H54 (cell line): ENCODE measurements around the gene MRPL54.

ENCODE experiments used
- DNase-seq: peaks from one replicate; pipeline ENCODE4 v3.0.0; 2011; ENCODE audit warnings: low spot score, mixed read lengths; ENCODE audit not compliant: insufficient read length
- FAIRE-seq: peaks from 3 replicates; lab custom pipeline; 2011; peaks lifted over from hg19 to GRCh38; lab: Jason Lieb, UNC
- POLR2A ChIP-seq: IDR thresholded peaks from 2 replicates; pipeline ENCODE4 v1.6.1; 2011; ENCODE audit warnings: low read depth, mild to moderate bottlenecking, low read length

The MRPL54 gene

DNA sequence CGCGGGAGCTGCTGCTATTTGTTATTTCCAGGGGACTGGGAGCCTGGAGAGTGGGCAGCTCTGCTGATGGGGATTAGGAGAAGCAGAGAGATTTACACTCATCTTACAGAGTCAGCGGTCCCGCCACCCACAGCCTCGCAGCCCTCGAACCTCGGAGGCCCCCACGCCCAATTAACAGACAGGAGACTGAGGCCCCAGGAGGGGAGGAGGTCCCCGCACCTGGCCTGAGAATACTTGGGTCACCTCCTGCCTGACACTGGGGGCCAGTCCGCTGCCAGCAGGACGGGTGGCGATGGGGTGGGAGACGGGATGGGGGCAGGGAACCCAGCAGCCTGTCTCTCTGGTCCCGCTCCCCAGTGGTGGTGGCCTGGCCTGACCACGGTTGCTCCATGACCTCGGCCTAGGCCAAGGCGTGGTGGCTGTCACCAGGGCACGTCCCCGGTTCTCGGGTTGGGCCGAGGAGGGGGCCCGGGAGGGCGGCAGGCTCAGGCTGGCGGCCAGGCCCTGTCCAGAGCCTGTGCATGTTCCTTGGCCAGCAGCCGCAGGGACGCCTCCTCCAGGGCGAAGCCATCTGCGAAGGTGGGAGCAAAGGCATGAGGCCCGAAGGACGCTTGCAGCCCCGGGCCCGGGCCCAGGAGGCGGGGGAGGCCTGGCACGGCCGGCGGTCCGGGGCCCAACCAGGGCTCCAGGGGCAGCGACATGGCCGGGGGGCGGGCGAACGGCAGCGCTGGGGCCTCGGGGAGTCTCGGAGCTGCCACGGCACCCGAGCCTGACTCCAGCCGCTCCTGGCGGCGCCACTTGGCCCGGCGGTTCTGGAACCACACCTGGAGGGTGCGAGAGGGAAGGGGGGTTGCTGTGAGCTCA is 7.9 kb downstream of the MRPL54 start:
- no peak for TF ChIP-seq POLR2A
- DNase-seq = no peak
- FAIRE-seq = no peak

DNA sequence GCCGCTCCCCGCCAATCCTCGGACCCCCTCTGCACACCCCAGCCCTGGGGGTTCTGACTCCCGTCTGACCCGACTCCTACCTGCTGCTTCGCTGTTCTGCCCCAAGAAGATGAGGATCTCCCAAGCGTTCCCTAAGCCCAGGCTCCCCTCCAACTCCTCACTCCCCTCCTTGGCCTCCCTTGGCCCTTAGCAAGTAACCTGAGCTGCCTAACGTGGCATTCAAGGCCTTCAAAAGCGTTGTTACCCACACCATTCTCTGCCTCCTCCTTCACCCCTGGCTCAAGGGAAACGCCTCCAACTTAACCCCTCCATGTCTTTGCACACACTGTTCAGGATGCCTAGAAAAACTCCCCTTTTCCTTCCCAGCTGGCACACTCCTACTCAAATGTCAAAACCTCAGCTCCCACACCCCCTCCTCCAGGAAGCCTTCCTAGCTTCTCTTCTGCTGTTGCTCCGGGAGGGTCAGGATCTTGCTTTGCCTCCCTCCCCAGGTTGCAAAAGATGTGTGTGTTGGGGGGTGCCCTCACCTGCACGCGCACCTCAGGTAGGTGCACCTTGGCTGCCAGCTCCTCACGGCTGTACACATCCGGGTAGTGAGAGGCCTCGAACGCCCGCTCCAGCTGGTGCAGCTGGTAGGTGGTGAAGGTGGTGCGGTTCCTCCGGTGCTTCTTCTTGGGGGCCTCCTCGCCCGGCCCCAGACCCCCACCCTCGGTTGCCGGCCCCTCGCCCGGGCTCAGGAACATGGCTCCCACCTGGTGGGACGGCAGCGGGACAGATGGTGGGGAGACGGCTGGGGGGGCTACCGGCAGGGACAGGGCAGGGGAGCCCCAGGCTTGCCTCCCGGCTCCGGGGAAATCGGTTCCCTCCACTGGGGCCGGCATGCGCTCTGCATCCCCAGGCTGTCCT is 8.8 kb downstream of the MRPL54 start:
- DNase-seq = no peak
- no peak for FAIRE-seq
- no peak for TF ChIP-seq POLR2A

- FAIRE-seq (no peak), DNase-seq (no peak)
- no peak for TF ChIP-seq POLR2A
These were observed 9.5 kb downstream of the MRPL54 start, which contains the start of gene RAX2 for GRCh38 chr19:3771906-3772455. Gene RAX2, minus strand, starts transcription at chr19:3772228. Its CDS starts 486 bp downstream, at chr19:3771742.

- FAIRE-seq = no peak
These were observed 11.5 kb downstream of the MRPL54 start for GRCh38 chr19:3773814-3774515.

DNA sequence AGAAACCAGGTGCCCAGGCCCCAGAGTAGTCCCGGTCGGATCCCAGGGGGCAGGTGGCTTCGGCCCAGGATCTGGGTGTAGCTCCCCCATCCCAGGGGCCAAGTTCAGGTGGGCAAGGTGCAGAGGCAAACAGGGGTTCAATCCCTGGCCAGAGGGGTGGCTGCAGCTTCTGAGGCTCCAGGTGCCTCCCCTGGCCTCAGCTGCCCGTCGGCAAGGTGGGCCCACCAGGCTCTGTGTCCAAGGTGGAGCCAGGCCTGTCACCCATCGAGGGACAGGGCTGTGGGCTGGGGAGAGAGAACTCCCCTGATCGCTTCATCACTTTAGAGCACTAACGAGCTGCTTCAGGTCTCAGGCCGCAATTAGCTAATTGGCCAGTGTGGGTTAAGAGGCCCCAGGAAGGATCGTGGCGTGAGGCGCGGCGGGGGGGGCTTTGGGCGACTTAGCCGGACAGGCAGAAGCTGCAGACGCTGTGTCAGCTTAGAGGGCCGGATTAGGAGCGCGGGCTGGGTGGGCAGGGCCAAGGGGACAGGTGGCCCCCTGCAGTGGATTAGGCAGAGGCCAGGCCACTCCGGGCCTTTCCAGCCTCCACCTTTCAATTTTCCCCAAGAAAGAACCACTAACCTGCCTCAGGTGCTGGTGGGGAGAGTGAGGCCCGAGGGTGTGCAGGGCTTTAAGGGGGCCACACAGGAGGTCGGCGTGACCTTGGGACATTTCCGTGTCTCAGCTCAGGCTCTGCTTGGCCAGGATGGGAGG is 12.3 kb downstream of the MRPL54 start:
- FAIRE-seq = no peak
- TF ChIP-seq POLR2A = no peak
- DNase-seq = no peak

More at GRCh38 chr19:3773814-3774515, 11.5 kb downstream of the MRPL54 start:
- no peak for DNase-seq
- no peak for TF ChIP-seq POLR2A

GRCh38 chr19:3775374-3775711 is 12.9 kb downstream of the MRPL54 start:
- no peak for DNase-seq
- TF ChIP-seq POLR2A = no peak
- FAIRE-seq = no peak

DNA sequence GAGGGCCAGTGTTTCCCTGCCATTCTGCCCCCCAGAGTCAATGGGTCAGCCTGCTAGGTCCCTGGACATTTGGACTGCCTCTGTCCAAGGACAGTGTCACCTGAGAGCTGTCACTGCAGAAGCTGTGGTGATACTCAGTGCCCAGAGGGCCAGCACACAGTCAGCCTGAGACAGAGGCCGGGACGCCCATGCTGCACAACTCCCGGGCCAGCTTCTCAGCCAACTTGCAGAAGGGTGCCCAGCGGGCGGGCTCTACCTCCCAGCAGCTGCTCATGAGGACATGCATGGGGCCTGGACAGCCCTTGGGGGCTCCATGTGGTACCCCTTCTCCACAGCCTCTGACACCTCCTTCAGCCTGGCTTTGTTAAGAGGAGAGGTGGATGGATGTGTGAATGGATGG is 13.3 kb downstream of the MRPL54 start:
- no peak for FAIRE-seq
- no peak for TF ChIP-seq POLR2A
- no peak for DNase-seq

DNA sequence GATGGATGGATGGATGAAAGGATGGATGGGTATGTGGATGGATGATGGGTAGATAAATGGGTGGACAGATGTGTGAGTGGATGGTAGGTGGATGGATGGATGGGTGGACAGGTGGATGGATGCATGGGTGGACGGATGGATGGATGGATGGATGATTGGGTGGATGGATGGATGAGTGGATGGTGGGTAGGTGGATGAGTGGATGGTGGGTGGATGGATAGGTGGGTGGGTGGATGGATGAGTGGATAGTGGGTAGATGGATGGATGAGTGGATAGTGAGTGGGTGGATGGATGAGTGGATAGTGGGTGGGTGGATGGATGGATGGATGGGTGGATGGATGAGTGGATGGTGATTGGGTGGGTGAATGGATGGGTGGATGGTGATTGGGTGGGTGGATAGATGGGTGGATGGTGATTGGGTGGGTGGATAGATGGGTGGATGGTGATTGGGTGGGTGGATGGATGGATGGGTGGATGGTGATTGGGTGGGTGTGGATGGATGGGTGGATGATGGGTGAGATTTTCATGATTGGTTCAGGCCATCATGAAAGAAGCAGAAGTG is 14.1 kb downstream of the MRPL54 start:
- FAIRE-seq (no peak), DNase-seq (no peak)
- TF ChIP-seq POLR2A = no peak

GRCh38 chr19:3778104-3778867 is 15.8 kb downstream of the MRPL54 start:
- no peak for TF ChIP-seq POLR2A
- no peak for FAIRE-seq

GRCh38 chr19:3778899-3779723 is 16.6 kb downstream of the MRPL54 start:
- TF ChIP-seq POLR2A = no peak
- FAIRE-seq (no peak), DNase-seq (no peak)

More at GRCh38 chr19:3778104-3778867, 15.8 kb downstream of the MRPL54 start:
- no peak for DNase-seq

- no peak for FAIRE-seq
- TF ChIP-seq POLR2A = no peak
- no peak for DNase-seq
These were observed 18.4 kb downstream of the MRPL54 start for GRCh38 chr19:3780786-3781304.
